Measurements from ENCODE around the gene LRRC58.

Gene LRRC58

DNA sequence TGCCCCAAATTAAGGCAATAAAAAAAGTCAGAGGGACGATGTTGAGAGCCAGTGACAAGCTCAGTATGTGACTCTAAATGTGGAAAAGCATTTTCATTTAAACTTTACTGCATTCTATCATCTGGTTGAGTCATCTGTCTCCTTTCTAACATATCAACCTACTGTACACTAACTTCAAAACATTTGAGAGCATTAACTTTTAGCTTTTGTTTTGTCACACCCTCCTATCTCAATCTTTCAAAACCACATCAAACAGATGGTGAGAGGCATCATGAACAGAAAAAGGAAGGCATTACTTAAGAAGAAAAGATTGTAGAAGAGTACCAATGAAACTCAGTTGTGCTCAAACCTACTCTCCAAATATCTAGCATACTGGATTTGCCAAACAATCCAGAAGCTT, 4.8 kb downstream of the LRRC58 start:
- no peak overlapping the region for H3K9ac ChIP-seq (ENCODE audit: low read depth, low read length, poor library complexity)
- no peak for DNase-seq (ENCODE audit: low spot score)
- no peak overlapping the region for H3K23ac ChIP-seq (ENCODE audit: low read depth, low read length, poor library complexity)
- H2BK15ac ChIP-seq (ENCODE audit: low read length), result no peak overlapping the region
- H3K27ac ChIP-seq (replicated peaks; ENCODE audit: low read length), result no peak overlapping the region
- H3K4me3 ChIP-seq (ENCODE audit: low read length in 2 of 2), result no peak overlapping the region
- no CpG with 5 or more reads among the region's 1 CpG for WGBS, 2 donors (ENCODE audit: extremely low coverage in 2 of 2, insufficient read length in 2 of 2, insufficient replicate concordance in 1 of 2)
- H4K91ac ChIP-seq (ENCODE audit: low read depth, low read length, poor library complexity), result no peak overlapping the region
- peaks cover 3 to 10% of the 10 kb centered on the region in 2 donors for H3K4me1 ChIP-seq (ENCODE audit: control insufficient read depth in 2 of 2, insufficient read depth in 1 of 2, low read depth in 1 of 2, low read length in 2 of 2)
- H2BK120ac ChIP-seq (ENCODE audit: low read depth, low read length), result no peak overlapping the region
- no peak overlapping the region for H2BK5ac ChIP-seq (ENCODE audit: low read length)
- H2AFZ ChIP-seq (ENCODE audit: low read length), result no peak overlapping the region
- H3K9me3 ChIP-seq (replicated peaks in 1 of 2; ENCODE audit: control insufficient read depth in 2 of 2, insufficient read depth in 1 of 2, low read depth in 1 of 2, low read length in 2 of 2), result peaks cover 0 to 29% of the 10 kb centered on the region in 2 donors
- no peak overlapping the region for H3K4ac ChIP-seq (ENCODE audit: low read length)
- H3K36me3 ChIP-seq (replicated peaks in 1 of 2; ENCODE audit: control insufficient read depth in 2 of 2, insufficient read depth in 2 of 2, low read length in 2 of 2), result peaks cover 0 to 67% of the 10 kb centered on the region in 2 donors
- H2BK12ac ChIP-seq (ENCODE audit: low read length), result no peak overlapping the region
- peaks cover 4% of the 10 kb centered on the region for H3K79me1 ChIP-seq (ENCODE audit: low read depth, low read length)
- no peak overlapping the region for H3K14ac ChIP-seq (ENCODE audit: low read length)
- H3K18ac ChIP-seq (ENCODE audit: low read length), result no peak overlapping the region
- no peaks in the 10 kb centered on the region for H3K27me3 ChIP-seq (ENCODE audit: control insufficient read depth in 3 of 3, insufficient read depth in 3 of 3, low read depth in 1 of 3, low read length in 3 of 3)
- no peak overlapping the region for H2AK5ac ChIP-seq (ENCODE audit: low read depth, low read length)
- no peak overlapping the region for H4K8ac ChIP-seq (ENCODE audit: low read depth, low read length)
- no peak overlapping the region for H3K4me2 ChIP-seq (ENCODE audit: insufficient read depth, low read length, poor library complexity, severe bottlenecking)

DNA sequence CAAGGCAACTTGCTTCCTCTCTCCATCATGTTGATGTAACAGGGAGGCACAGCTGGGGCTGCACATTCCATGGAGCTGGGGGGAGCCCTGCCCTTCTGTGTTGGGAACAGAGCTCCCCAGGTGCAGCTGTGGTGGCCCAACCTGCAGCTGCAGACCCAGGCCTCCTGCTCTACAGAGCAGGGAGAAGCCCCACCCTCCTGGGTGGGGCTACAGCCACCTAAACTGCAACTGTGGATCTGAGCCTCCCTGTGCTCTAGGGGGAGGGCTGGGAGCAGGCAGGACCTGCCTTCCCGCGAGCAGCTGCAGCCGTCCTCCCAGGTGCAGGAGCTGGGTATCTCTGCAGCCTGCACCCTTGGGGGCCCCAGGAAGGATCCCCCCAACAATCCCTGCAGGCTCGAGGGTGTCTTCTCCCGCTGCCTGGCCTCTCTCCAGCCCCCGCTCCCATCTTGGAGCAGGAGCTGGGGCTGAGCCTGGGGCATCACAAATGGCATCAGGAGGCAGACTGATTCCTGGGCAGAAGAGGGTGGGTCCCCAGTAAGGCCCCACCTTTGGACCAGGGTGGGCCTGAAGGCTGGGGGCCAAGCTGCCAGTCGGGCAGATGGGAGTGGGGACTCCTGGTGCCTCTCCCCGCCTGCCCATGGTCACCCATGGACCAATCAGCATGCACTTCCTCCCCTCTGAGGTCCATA, 7.4 kb downstream of the LRRC58 start:
- peak overlapping the region; percentile 93 for H3K18ac ChIP-seq (ENCODE audit: low read length)
- H2BK12ac ChIP-seq (ENCODE audit: low read length), result peak overlapping the region; percentile 63
- H2BK5ac ChIP-seq (ENCODE audit: low read length), result peak overlapping the region; percentile 78
- H3K36me3 ChIP-seq (replicated peaks in 1 of 2; ENCODE audit: control insufficient read depth in 2 of 2, insufficient read depth in 2 of 2, low read length in 2 of 2), result peaks cover 4 to 78% of the 10 kb centered on the region in 2 donors
- no peak overlapping the region for H2BK15ac ChIP-seq (ENCODE audit: low read length)
- H3K14ac ChIP-seq (ENCODE audit: low read length), result peak overlapping the region; percentile 76
- H3K79me1 ChIP-seq (ENCODE audit: low read depth, low read length), result peaks cover 4% of the 10 kb centered on the region
- no CpG with 5 or more reads among the region's 8 CpGs for WGBS, 2 donors (ENCODE audit: extremely low coverage in 2 of 2, insufficient read length in 2 of 2, insufficient replicate concordance in 1 of 2)
- H3K27ac ChIP-seq (replicated peaks; ENCODE audit: low read length), result peak overlapping the region; percentile 72
- H2BK120ac ChIP-seq (ENCODE audit: low read depth, low read length), result no peak overlapping the region
- peak overlapping the region; percentile 67 for H3K23ac ChIP-seq (ENCODE audit: low read depth, low read length, poor library complexity)
- H3K9me3 ChIP-seq (replicated peaks in 1 of 2; ENCODE audit: control insufficient read depth in 2 of 2, insufficient read depth in 1 of 2, low read depth in 1 of 2, low read length in 2 of 2), result peaks cover 3 to 41% of the 10 kb centered on the region in 2 donors
- H4K91ac ChIP-seq (ENCODE audit: low read depth, low read length, poor library complexity), result no peak overlapping the region
- no peak overlapping the region for H3K4me3 ChIP-seq (ENCODE audit: low read length in 2 of 2)
- no peaks in the 10 kb centered on the region for H3K27me3 ChIP-seq (ENCODE audit: control insufficient read depth in 3 of 3, insufficient read depth in 3 of 3, low read depth in 1 of 3, low read length in 3 of 3)
- H2AK5ac ChIP-seq (ENCODE audit: low read depth, low read length), result peak overlapping the region; percentile 49
- H4K8ac ChIP-seq (ENCODE audit: low read depth, low read length), result peak overlapping the region; percentile 23
- H2AFZ ChIP-seq (ENCODE audit: low read length), result no peak overlapping the region
- peak overlapping the region; percentile 24 for H3K4me2 ChIP-seq (ENCODE audit: insufficient read depth, low read length, poor library complexity, severe bottlenecking)
- H3K4ac ChIP-seq (ENCODE audit: low read length), result no peak overlapping the region
- no peak overlapping the region for H3K9ac ChIP-seq (ENCODE audit: low read depth, low read length, poor library complexity)
- peaks cover 0 to 7% of the 10 kb centered on the region in 2 donors for H3K4me1 ChIP-seq (ENCODE audit: control insufficient read depth in 2 of 2, insufficient read depth in 1 of 2, low read depth in 1 of 2, low read length in 2 of 2)
- DNase-seq (ENCODE audit: low spot score), result peak; percentile 59

DNA sequence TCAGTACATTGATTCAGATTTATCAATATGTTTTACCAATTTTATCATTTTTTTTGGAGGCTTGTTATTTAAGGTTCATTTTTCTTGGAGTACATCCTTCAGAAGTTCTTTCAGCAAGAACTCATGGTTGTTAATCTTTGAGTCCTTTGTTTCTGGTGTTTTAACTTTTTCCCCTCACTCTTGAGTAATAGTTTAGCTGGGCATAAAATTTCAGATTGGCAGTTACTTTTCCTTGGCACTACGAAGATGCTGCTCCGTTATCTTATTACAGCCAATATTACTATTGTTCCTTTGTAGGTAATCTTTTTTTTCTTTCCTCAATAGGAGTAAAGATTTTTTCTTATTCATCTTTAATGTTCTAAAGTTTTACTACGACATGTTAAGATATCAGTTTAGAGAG, 9.8 kb downstream of the LRRC58 start:
- no peak overlapping the region for H4K8ac ChIP-seq (ENCODE audit: low read depth, low read length)
- no CpG with 5 or more reads among the region's 3 CpGs for WGBS, 2 donors (ENCODE audit: extremely low coverage in 2 of 2, insufficient read length in 2 of 2, insufficient replicate concordance in 1 of 2)

DNA sequence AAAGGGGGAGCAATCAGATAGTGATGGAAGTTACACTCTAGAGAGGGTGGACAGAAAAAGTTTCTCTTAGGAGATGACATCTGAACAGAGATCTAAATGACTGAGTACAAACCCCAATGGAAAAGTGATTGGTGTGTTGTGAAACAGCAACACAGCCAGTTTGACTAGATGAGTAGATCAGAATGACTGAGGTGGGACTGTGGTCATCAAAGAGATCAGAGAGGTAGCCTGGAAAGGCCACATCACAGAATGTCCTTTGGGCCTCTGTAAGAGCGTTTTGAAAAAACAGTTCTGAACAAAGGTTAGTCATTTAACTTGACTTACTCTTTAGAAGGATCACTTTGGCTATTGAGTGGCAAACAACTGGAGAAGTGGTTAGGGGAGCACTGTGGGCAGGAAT, 10.6 kb downstream of the LRRC58 start:
- Histone ChIP-seq H3K4me3 (ENCODE audit: low read length in 2 of 2) (no peak overlapping the region), H2BK5ac (ENCODE audit: low read length) (no peak overlapping the region), H3K4me1 (ENCODE audit: control insufficient read depth in 2 of 2, insufficient read depth in 1 of 2, low read depth in 1 of 2, low read length in 2 of 2) (peaks cover 0 to 7% of the 10 kb centered on the region in 2 donors), H3K4ac (ENCODE audit: low read length) (no peak overlapping the region), H3K14ac (ENCODE audit: low read length) (no peak overlapping the region), H3K27me3 (ENCODE audit: control insufficient read depth in 3 of 3, insufficient read depth in 3 of 3, low read depth in 1 of 3, low read length in 3 of 3) (no peaks in the 10 kb centered on the region), H2AFZ (ENCODE audit: low read length) (no peak overlapping the region), H3K4me2 (ENCODE audit: insufficient read depth, low read length, poor library complexity, severe bottlenecking) (no peak overlapping the region), H3K9ac (ENCODE audit: low read depth, low read length, poor library complexity) (no peak overlapping the region), H4K8ac (ENCODE audit: low read depth, low read length) (no peak overlapping the region), H3K9me3 (replicated peaks in 1 of 2; ENCODE audit: control insufficient read depth in 2 of 2, insufficient read depth in 1 of 2, low read depth in 1 of 2, low read length in 2 of 2) (peaks cover 3 to 41% of the 10 kb centered on the region in 2 donors), H3K27ac (replicated peaks; ENCODE audit: low read length) (no peak overlapping the region), H2AK5ac (ENCODE audit: low read depth, low read length) (no peak overlapping the region), H3K23ac (ENCODE audit: low read depth, low read length, poor library complexity) (no peak overlapping the region), H3K79me1 (ENCODE audit: low read depth, low read length) (peaks cover 4% of the 10 kb centered on the region), H2BK12ac (ENCODE audit: low read length) (no peak overlapping the region), H3K18ac (ENCODE audit: low read length) (no peak overlapping the region), H3K36me3 (replicated peaks in 1 of 2; ENCODE audit: control insufficient read depth in 2 of 2, insufficient read depth in 2 of 2, low read length in 2 of 2) (peaks cover 4 to 73% of the 10 kb centered on the region in 2 donors), H2BK15ac (ENCODE audit: low read length) (no peak overlapping the region), H2BK120ac (ENCODE audit: low read depth, low read length) (no peak overlapping the region), H4K91ac (ENCODE audit: low read depth, low read length, poor library complexity) (no peak overlapping the region)
- no CpG with 5 or more reads among the region's 1 CpG for WGBS, 2 donors (ENCODE audit: extremely low coverage in 2 of 2, insufficient read length in 2 of 2, insufficient replicate concordance in 1 of 2)
- no peak for DNase-seq (ENCODE audit: low spot score)

More for the DNA sequence above, 9.8 kb downstream of the LRRC58 start:
- Histone ChIP-seq H3K9me3 (replicated peaks in 1 of 2; ENCODE audit: control insufficient read depth in 2 of 2, insufficient read depth in 1 of 2, low read depth in 1 of 2, low read length in 2 of 2) (peaks cover 3 to 41% of the 10 kb centered on the region in 2 donors), H2BK12ac (ENCODE audit: low read length) (no peak overlapping the region), H3K4me2 (ENCODE audit: insufficient read depth, low read length, poor library complexity, severe bottlenecking) (no peak overlapping the region), H3K79me1 (ENCODE audit: low read depth, low read length) (peaks cover 4% of the 10 kb centered on the region), H2BK15ac (ENCODE audit: low read length) (no peak overlapping the region), H4K91ac (ENCODE audit: low read depth, low read length, poor library complexity) (no peak overlapping the region), H2BK5ac (ENCODE audit: low read length) (no peak overlapping the region), H3K4me3 (ENCODE audit: low read length in 2 of 2) (no peak overlapping the region), H3K9ac (ENCODE audit: low read depth, low read length, poor library complexity) (no peak overlapping the region), H3K23ac (ENCODE audit: low read depth, low read length, poor library complexity) (no peak overlapping the region), H3K14ac (ENCODE audit: low read length) (no peak overlapping the region), H2AFZ (ENCODE audit: low read length) (no peak overlapping the region), H3K27me3 (ENCODE audit: control insufficient read depth in 3 of 3, insufficient read depth in 3 of 3, low read depth in 1 of 3, low read length in 3 of 3) (no peaks in the 10 kb centered on the region), H3K27ac (replicated peaks; ENCODE audit: low read length) (no peak overlapping the region), H3K18ac (ENCODE audit: low read length) (no peak overlapping the region), H2BK120ac (ENCODE audit: low read depth, low read length) (no peak overlapping the region), H2AK5ac (ENCODE audit: low read depth, low read length) (no peak overlapping the region), H3K4ac (ENCODE audit: low read length) (no peak overlapping the region), H3K4me1 (ENCODE audit: control insufficient read depth in 2 of 2, insufficient read depth in 1 of 2, low read depth in 1 of 2, low read length in 2 of 2) (peaks cover 0 to 7% of the 10 kb centered on the region in 2 donors), H3K36me3 (replicated peaks in 1 of 2; ENCODE audit: control insufficient read depth in 2 of 2, insufficient read depth in 2 of 2, low read length in 2 of 2) (peaks cover 4 to 76% of the 10 kb centered on the region in 2 donors)
- DNase-seq (ENCODE audit: low spot score), result no peak
